ENCODE results near the gene DIP2A. TPM values are rescaled to one million over a fixed set of nuclear protein-coding genes. Genes with fewer than 3 reads are reported as not detected.

The DIP2A gene
- total and polyA plus RNA-seq, 11 donors: 13.4 to 31.9 (median 22.6) TPM

DNA sequence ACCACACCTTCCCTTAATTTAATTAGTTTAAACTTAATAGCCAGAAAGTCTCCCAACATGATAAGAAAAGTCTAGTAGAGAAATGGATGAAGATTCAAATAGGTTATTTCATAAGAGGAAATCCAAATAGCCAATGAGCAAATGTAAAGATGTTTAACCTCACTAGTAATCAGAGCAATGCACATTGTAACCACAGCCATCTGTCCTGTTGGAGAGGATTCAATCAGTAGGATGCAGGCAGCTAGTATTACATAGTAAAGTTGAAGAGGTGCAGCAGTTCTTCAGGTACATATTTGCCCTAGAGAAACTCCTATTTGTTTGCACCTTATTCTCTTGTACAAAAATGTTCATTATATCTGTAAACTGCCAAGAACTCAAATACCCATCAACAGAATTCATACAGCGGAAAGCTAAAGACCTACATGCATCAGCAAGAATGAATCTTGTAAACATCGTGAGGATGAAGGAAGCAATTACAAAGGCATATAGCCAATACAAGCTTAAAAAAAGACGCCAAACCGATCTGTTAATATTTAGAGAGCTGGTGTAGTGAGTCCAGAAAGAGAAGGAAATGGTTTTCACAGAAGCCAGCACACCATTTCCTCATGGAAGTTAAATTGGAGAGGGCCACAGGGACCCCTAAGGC lies 27.9 kb downstream of the DIP2A start:
- peaks cover 0 to 55% (median 39%) of the 10 kb centered on the region in 9 donors for H3K36me3 ChIP-seq

DNA sequence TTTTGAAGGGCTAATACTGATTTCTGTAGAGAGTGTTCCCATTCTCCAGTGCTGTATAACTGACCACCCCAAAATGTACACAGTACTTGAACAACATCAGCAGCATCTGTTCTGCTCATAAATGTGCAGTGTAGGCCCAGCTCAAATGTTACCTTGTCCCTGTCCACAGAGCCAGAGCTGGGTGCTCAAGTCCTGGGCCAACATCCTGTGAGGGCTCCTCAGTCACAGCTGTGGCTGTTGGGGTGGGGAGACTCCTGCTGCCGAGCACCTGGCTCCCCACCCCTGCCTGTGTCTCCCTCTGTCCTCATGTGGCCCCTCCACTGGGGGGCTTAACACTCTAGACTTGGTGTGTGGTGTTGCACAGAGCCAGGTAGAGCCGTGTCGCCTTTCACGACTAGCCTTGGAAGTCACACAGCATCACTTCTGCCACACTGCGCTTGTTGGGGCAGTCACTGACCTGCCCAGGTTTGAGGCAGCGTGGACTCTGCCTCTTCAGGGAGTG lies 30.5 kb downstream of the DIP2A start:
- ATAC-seq (peak in 3 of 4 donors; percentile 22 to 60 (median 39)), DNase-seq (no peak)
- Histone ChIP-seq H3K9me3 (no peaks in the 10 kb centered on the region), H3K4me1 (peaks cover 0 to 13% (median 0%) of the 10 kb centered on the region in 12 donors), H3K27ac (no peak overlapping the region), H3K4me3 (no peak overlapping the region), H3K36me3 (peaks cover 0 to 73% (median 61%) of the 10 kb centered on the region in 9 donors), H3K27me3 (no peaks in the 10 kb centered on the region)
- intact Hi-C loops (cut with DNase I): no loop called here
- 78 to 87% (median 81%) methylated on average over 6 of the region's 6 CpGs for WGBS, 4 donors
- TF ChIP-seq, protein P1, sequence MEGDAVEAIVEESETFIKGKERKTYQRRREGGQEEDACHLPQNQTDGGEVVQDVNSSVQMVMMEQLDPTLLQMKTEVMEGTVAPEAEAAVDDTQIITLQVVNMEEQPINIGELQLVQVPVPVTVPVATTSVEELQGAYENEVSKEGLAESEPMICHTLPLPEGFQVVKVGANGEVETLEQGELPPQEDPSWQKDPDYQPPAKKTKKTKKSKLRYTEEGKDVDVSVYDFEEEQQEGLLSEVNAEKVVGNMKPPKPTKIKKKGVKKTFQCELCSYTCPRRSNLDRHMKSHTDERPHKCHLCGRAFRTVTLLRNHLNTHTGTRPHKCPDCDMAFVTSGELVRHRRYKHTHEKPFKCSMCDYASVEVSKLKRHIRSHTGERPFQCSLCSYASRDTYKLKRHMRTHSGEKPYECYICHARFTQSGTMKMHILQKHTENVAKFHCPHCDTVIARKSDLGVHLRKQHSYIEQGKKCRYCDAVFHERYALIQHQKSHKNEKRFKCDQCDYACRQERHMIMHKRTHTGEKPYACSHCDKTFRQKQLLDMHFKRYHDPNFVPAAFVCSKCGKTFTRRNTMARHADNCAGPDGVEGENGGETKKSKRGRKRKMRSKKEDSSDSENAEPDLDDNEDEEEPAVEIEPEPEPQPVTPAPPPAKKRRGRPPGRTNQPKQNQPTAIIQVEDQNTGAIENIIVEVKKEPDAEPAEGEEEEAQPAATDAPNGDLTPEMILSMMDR (IDR thresholded peaks at IDR 0.05): no peak
- TF ChIP-seq POLR2A (IDR thresholded peaks at IDR 0.05): no peak

More for the DNA sequence above, 27.9 kb downstream of the DIP2A start:
- no peaks in the 10 kb centered on the region for H3K9me3 ChIP-seq
- H3K27ac ChIP-seq: no peak overlapping the region
- WGBS, 4 donors: 66 to 75% (median 72%) methylated on average over 4 of the region's 4 CpGs
- DNase-seq (no peak), ATAC-seq (no peak)
- H3K4me3 ChIP-seq: no peak overlapping the region
- no peaks in the 10 kb centered on the region for H3K27me3 ChIP-seq
- intact Hi-C loops (cut with DNase I): no loop called here
- TF ChIP-seq, protein P1 (IDR thresholded peaks at IDR 0.05): no peak
- TF ChIP-seq POLR2A (IDR thresholded peaks at IDR 0.05): no peak
- peaks cover 0 to 36% (median 11%) of the 10 kb centered on the region in 12 donors for H3K4me1 ChIP-seq

DNA sequence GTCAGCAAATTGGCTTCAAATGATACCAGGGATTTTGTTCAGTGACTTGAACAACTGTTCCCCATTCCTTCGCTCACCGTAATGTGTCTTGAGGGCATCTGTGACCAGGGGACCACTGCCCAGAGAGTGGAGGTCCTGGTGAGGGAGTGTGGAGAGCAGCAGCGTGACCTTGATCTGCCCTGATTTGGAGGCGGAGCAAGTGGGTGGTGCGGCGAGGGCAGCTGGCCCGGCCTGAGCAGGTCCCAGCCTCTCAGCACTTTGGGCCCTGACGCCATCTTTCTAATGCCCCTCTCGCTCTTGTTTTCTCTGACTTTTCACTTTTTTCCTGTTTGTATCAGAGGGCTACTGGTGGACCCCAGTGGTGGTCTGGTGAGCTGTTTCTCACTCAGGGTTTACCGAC lies 31.1 kb downstream of the DIP2A start:
- peaks cover 0 to 13% (median 0%) of the 10 kb centered on the region in 12 donors for H3K4me1 ChIP-seq
- intact Hi-C loops (cut with DNase I): no loop called here
- H3K36me3 ChIP-seq: peaks cover 0 to 75% (median 63%) of the 10 kb centered on the region in 9 donors

DNA sequence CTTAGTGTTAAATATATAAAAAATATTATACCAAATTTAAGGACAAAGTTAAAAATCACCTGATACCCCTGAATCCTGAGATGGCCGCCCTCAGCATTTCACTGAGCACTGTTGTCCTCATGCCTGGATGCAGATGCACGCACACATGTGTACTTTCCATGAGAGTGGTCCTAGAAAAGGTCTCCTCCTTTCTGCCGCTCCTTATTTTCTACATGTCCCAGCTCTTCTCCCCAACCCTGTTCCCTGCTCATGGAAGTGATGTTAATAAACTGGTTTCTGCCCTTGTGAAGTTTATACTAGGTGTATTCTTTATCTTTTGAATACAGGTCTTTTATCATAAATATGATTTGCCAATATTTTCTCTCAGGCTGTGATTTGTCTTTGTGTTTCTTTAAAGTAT lies 32.9 kb downstream of the DIP2A start:
- no peak for DNase-seq
- intact Hi-C loops (cut with DNase I): no loop called here
- Histone ChIP-seq H3K36me3 (peaks cover 0 to 77% (median 61%) of the 10 kb centered on the region in 9 donors), H3K27me3 (no peaks in the 10 kb centered on the region), H3K27ac (no peak overlapping the region), H3K9me3 (no peaks in the 10 kb centered on the region), H3K4me1 (peaks cover 0 to 13% (median 0%) of the 10 kb centered on the region in 12 donors), H3K4me3 (no peak overlapping the region)
- WGBS, 4 donors: 96 to 98% (median 97%) methylated on average over 3 of the region's 3 CpGs
- TF ChIP-seq POLR2A (IDR thresholded peaks at IDR 0.05): no peak
- TF ChIP-seq, protein P1 (IDR thresholded peaks at IDR 0.05): no peak
- ATAC-seq: no peak

More for the DNA sequence above, 31.1 kb downstream of the DIP2A start:
- Histone ChIP-seq H3K9me3 (no peaks in the 10 kb centered on the region), H3K27me3 (no peaks in the 10 kb centered on the region), H3K27ac (no peak overlapping the region), H3K4me3 (no peak overlapping the region)
- 69 to 79% (median 74%) methylated on average over 9 to 10 of the region's 10 CpGs for WGBS, 4 donors
- TF ChIP-seq, protein P1 (IDR thresholded peaks at IDR 0.05): no peak
- no peak for TF ChIP-seq POLR2A (IDR thresholded peaks at IDR 0.05)
- ATAC-seq (peak; percentile 15 to 73 (median 62)), DNase-seq (no peak)
